GM10248 (cell line): ENCODE measurements around the gene SLC5A1.
"Not testable (repeated sequence)": the region's sequence is repeated elsewhere in the genome, so short reads cannot be mapped to it uniquely, and the experiment has no call there.

Experiments
- CTCF ChIA-PET: fragments of 300-600 bp; sonication (Branson Sonifier 250); formaldehyde crosslinking; extraction: SDS; loops from one replicate; lab custom pipeline; 2021; ENCODE audit warnings: antibody characterized with exemption; lab: Yijun Ruan, JAX
- POLR2A ChIA-PET: fragments of 350-650 bp; sonication (Branson Sonifier 250); formaldehyde crosslinking; extraction: SDS; loops from one replicate; lab custom pipeline; 2020; ENCODE audit warnings: antibody characterized with exemption; lab: Yijun Ruan, JAX
- DNase-seq: peaks from one replicate; pipeline ENCODE4 v3.0.0; 2012; ENCODE audit errors: extremely low spot score
- CTCF ChIP-seq: IDR thresholded peaks from 2 replicates; pipeline ENCODE4 v1.5.1; 2012; ENCODE audit warnings: mild to moderate bottlenecking, low read depth; ENCODE audit errors: extremely low read depth, missing control alignments, control extremely low read depth

Gene SLC5A1

DNA sequence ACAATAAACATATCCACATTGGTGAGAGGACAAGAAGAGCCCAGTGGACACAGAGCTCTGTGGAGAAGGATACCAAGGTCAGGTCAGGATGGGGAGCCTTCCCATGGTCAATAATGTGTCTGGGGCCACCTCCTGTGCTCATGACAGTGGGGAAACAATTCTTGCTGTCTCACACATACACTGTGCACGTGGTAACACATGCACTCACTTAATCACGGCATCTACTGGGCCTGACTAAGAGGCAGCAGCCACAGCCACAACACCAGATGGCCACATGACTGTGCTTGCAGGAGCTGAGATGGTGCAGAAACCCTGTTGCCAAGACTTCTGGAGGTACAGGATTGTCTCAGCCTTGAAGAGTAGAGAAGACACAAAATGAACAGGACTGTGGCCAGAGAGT lies 87.4 kb downstream of the SLC5A1 start:
- no peak for DNase-seq
- ChIA-PET POLR2A (interaction anchor here (0.6 kb wide), 1 partner anchor 12 kb away, joined by 4 read pairs; no protein-coding TSS in a partner anchor), CTCF (interaction anchor here (0.9 to 1.3 kb wide), 2 partner anchors 10 to 44 kb away, joined by 3 read pairs; no protein-coding TSS in a partner anchor)
- TF ChIP-seq CTCF: no peak

- no peak for TF ChIP-seq CTCF
- no peak for DNase-seq
- CTCF ChIA-PET: interaction anchor here (1.0 to 1.4 kb wide), 4 partner anchors 10 to 162 kb away, joined by 3 to 4 read pairs (median 3); no protein-coding TSS in a partner anchor
- POLR2A ChIA-PET: interaction anchor here (0.6 kb wide), 1 partner anchor 217 kb away, joined by 3 read pairs; no protein-coding TSS in a partner anchor
Observed at GRCh38 chr22:32132126-32132525, 89.1 kb downstream of the SLC5A1 start.

DNA sequence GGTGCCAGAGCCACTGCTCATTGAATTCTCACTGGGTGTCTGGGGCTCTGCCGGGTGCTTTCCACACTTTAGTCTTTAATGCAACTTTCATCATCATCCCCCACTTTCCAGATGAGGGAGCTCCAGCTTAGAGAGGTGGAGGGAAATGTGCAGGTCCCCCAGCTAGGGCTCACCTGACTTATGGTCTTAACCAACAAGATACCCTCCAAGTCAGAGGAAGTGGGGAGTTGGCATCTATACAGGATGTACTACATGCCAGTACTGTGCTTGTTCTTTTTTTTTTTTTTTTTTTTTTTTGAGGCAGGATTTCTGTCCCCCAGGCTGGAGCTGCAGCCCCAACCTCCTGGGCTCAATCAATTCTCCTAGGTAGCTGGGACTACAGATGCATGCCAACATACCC lies 89.7 kb downstream of the SLC5A1 start:
- ChIA-PET POLR2A (interaction anchor here (0.6 kb wide), 1 partner anchor 1320 kb away, joined by 3 read pairs; no protein-coding TSS in a partner anchor), CTCF (interaction anchor here (1.1 to 1.5 kb wide), 3 partner anchors 9 to 16 kb away, joined by 3 read pairs; no protein-coding TSS in a partner anchor)
- no peak for TF ChIP-seq CTCF
- DNase-seq: no peak

GRCh38 chr22:32134796-32135195 lies 91.7 kb downstream of the SLC5A1 start:
- DNase-seq, CTCF ChIA-PET, POLR2A ChIA-PET: not testable (repeated sequence)

GRCh38 chr22:32135958-32136357 lies 92.9 kb downstream of the SLC5A1 start:
- DNase-seq, POLR2A ChIA-PET: not testable (repeated sequence)
- CTCF ChIA-PET: interaction anchor here (0.9 kb wide), 1 partner anchor 159 kb away, joined by 3 read pairs; no protein-coding TSS in a partner anchor

DNA sequence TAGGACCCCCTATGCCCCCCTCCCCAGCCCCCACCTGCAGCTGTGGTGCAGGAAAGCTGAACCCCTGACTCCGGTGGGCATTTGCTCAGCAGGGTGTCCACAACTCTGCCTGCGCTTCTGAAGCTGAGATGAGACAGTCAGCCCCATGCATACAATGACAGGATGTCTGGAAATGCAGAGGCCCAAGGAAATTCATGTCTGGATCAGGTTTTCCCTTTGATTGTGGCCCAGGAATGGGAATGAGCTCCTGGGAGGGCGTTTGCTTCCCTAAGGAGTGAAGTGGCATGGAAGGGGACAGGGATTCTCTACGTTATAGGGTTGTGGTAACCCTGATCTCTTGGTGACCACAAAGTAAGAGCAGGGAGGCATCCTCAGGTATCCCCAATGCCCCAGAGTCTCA lies 93.8 kb downstream of the SLC5A1 start:
- CTCF ChIA-PET, DNase-seq, POLR2A ChIA-PET: not testable (repeated sequence)

GRCh38 chr22:32137731-32138324 lies 94.8 kb downstream of the SLC5A1 start:
- POLR2A ChIA-PET, CTCF ChIA-PET: not testable (repeated sequence)

GRCh38 chr22:32138576-32138975 lies 95.5 kb downstream of the SLC5A1 start:
- CTCF ChIA-PET, POLR2A ChIA-PET, DNase-seq: not testable (repeated sequence)

More at GRCh38 chr22:32137731-32138324, 94.8 kb downstream of the SLC5A1 start:
- not testable (repeated sequence) for DNase-seq

GRCh38 chr22:32140688-32141087 lies 97.6 kb downstream of the SLC5A1 start:
- CTCF ChIA-PET: interaction anchor here (0.7 kb wide), 1 partner anchor 11 kb away, joined by 3 read pairs; no protein-coding TSS in a partner anchor

More at GRCh38 chr22:32140688-32141087, 97.6 kb downstream of the SLC5A1 start:
- POLR2A ChIA-PET, DNase-seq: not testable (repeated sequence)
- peak; percentile 17 for TF ChIP-seq CTCF
